ENCODE measurements around the gene PTGES2. TPM values are rescaled to one million over a fixed set of nuclear protein-coding genes. Genes with fewer than 3 reads are reported as not detected.

Gene PTGES2
- total RNA-seq, 3 donors from 2014 or later (not counting 1 experiment from before 2014, with no cell fraction given): 43.4 to 57.0 (median 53.3) TPM

- H3K27ac Mint-ChIP-seq: peak overlapping the region in 1 of 2 donors; percentile 65
- intact Hi-C loops (cut with micrococcal nuclease): no loop called here
- no peaks in the 10 kb centered on the region for H3K9me3 ChIP-seq (ENCODE audit: control insufficient read depth, insufficient read depth, low read length)
- H3K4me3 Mint-ChIP-seq: no peak overlapping the region
- 88% methylated on average over 16 of the region's 16 CpGs for WGBS (ENCODE audit: insufficient coverage)
- ATAC-seq: no peak
- no peak for TF ChIP-seq CTCF (IDR thresholded peaks at IDR 0.05)
- peaks cover 39% of the 10 kb centered on the region for H3K4me1 ChIP-seq (ENCODE audit: control insufficient read depth, insufficient read depth, low read length)
- peaks cover 26 to 46% of the 10 kb centered on the region in 2 donors for H3K4me1 Mint-ChIP-seq
- no peak overlapping the region for H3K27ac ChIP-seq (ENCODE audit: low read length)
- DNase-seq: no peak
- H3K27me3 Mint-ChIP-seq (ENCODE audit: low read depth in 2 of 2): no peaks in the 10 kb centered on the region
- no peaks in the 10 kb centered on the region for H3K36me3 Mint-ChIP-seq
- no peak overlapping the region for H3K4me3 ChIP-seq (ENCODE audit: low read length)
- no peaks in the 10 kb centered on the region for H3K27me3 ChIP-seq (ENCODE audit: control insufficient read depth, insufficient read depth, low read length)
- peaks cover 44% of the 10 kb centered on the region for H3K36me3 ChIP-seq (ENCODE audit: control insufficient read depth, insufficient read depth, low read length)
- no peaks in the 10 kb centered on the region for H3K9me3 Mint-ChIP-seq
Observed at GRCh38 chr9:128099231-128099931, 28.1 kb downstream of the PTGES2 start.

- DNase-seq (peak in 1 of 2 donors; percentile 76), ATAC-seq (peak; percentile 43 to 73 (median 64))
- Histone ChIP-seq H3K27ac (ENCODE audit: low read length) (no peak overlapping the region), H3K27me3 (ENCODE audit: control insufficient read depth, insufficient read depth, low read length) (no peaks in the 10 kb centered on the region), H3K9me3 (ENCODE audit: control insufficient read depth, insufficient read depth, low read length) (no peaks in the 10 kb centered on the region), H3K36me3 (ENCODE audit: control insufficient read depth, insufficient read depth, low read length) (peaks cover 36% of the 10 kb centered on the region), H3K4me3 (ENCODE audit: low read length) (no peak overlapping the region), H3K4me1 (ENCODE audit: control insufficient read depth, insufficient read depth, low read length) (peaks cover 41% of the 10 kb centered on the region)
- no peaks in the 10 kb centered on the region for H3K9me3 Mint-ChIP-seq
- TF ChIP-seq CTCF (IDR thresholded peaks at IDR 0.05): no peak
- H3K36me3 Mint-ChIP-seq: no peaks in the 10 kb centered on the region
- no peaks in the 10 kb centered on the region for H3K27me3 Mint-ChIP-seq (ENCODE audit: low read depth in 2 of 2)
- 72% methylated on average over 32 of the region's 32 CpGs for whole genome bisulfite sequencing (ENCODE audit: insufficient coverage)
- intact Hi-C loops (cut with micrococcal nuclease): no loop called here
- peaks cover 30 to 52% of the 10 kb centered on the region in 2 donors for H3K4me1 Mint-ChIP-seq
- peak overlapping the region; percentile 17 for H3K4me3 Mint-ChIP-seq
- H3K27ac Mint-ChIP-seq: peak overlapping the region; percentile 43 to 65
Observed at GRCh38 chr9:128098297-128099230, 29.0 kb downstream of the PTGES2 start.

- ATAC-seq (no peak), DNase-seq (no peak)
- H3K27me3 ChIP-seq (ENCODE audit: control insufficient read depth, insufficient read depth, low read length): no peaks in the 10 kb centered on the region
- no peaks in the 10 kb centered on the region for H3K9me3 ChIP-seq (ENCODE audit: control insufficient read depth, insufficient read depth, low read length)
- H3K27me3 Mint-ChIP-seq (ENCODE audit: low read depth in 2 of 2): no peaks in the 10 kb centered on the region
- no peak overlapping the region for H3K27ac ChIP-seq (ENCODE audit: low read length)
- H3K4me1 ChIP-seq (ENCODE audit: control insufficient read depth, insufficient read depth, low read length): peaks cover 41% of the 10 kb centered on the region
- H3K9me3 Mint-ChIP-seq: no peaks in the 10 kb centered on the region
- no peak overlapping the region for H3K4me3 ChIP-seq (ENCODE audit: low read length)
- H3K4me1 Mint-ChIP-seq: peaks cover 38 to 56% of the 10 kb centered on the region in 2 donors
- TF ChIP-seq CTCF (IDR thresholded peaks at IDR 0.05): no peak
- intact Hi-C loops (cut with micrococcal nuclease): no loop called here
- 82% methylated on average over 13 of the region's 13 CpGs for WGBS (ENCODE audit: insufficient coverage)
- no peaks in the 10 kb centered on the region for H3K36me3 Mint-ChIP-seq
- H3K27ac Mint-ChIP-seq: peak overlapping the region in 1 of 2 donors; percentile 65
- H3K36me3 ChIP-seq (ENCODE audit: control insufficient read depth, insufficient read depth, low read length): peaks cover 27% of the 10 kb centered on the region
- H3K4me3 Mint-ChIP-seq: no peak overlapping the region
Observed at GRCh38 chr9:128097543-128098296, 29.8 kb downstream of the PTGES2 start.
